Loucy (cell line): Measurements from ENCODE around the gene GFPT2.

Experiments
- H2AFZ ChIP-seq: fragments of 200-600 bp; sonication (generic); 2 replicates; pipeline ENCODE4 v1.6.0; 2016; ENCODE audit warnings: antibody characterized with exemption, mild to moderate bottlenecking, low read length, moderate library complexity
- H3F3A ChIP-seq: fragments of 200-600 bp; 2 replicates; pipeline ENCODE4 v1.6.0; 2016; ENCODE audit warnings: antibody characterized with exemption, low read depth, mild to moderate bottlenecking
- H3K27me3 ChIP-seq: fragments of 200-600 bp; sonication (generic); 2 replicates; pipeline ENCODE4 v1.6.1; 2014; ENCODE audit warnings: low read length, mild to moderate bottlenecking; ENCODE audit not compliant: insufficient read depth, poor library complexity, severe bottlenecking
- H3K36me3 ChIP-seq: fragments of 200-600 bp; sonication (generic); 2 replicates; pipeline ENCODE4 v1.6.1; 2016; ENCODE audit warnings: low read length; ENCODE audit not compliant: insufficient read depth
- H3K4me1 ChIP-seq: fragments of 200-600 bp; sonication (generic); 2 replicates; pipeline ENCODE4 v1.5.1; 2014; ENCODE audit warnings: low read length, mild to moderate bottlenecking; ENCODE audit not compliant: insufficient read depth, poor library complexity, severe bottlenecking
- H3K4me2 ChIP-seq: fragments of 200-600 bp; sonication (generic); 2 replicates; pipeline ENCODE4 v1.6.0; 2014; ENCODE audit warnings: antibody characterized with exemption, low read length, low read depth, mild to moderate bottlenecking; ENCODE audit not compliant: poor library complexity, severe bottlenecking
- H3K4me3 ChIP-seq: fragments of 200-600 bp; sonication (generic); 2 replicates; pipeline ENCODE4 v1.5.1; 2014; ENCODE audit warnings: low read length, mild to moderate bottlenecking, mixed read lengths; ENCODE audit not compliant: poor library complexity, severe bottlenecking
- H3K79me2 ChIP-seq: fragments of 200-600 bp; sonication (generic); 2 replicates; pipeline ENCODE4 v1.6.1; 2014; ENCODE audit warnings: low read length; ENCODE audit not compliant: insufficient read depth
- H3K9ac ChIP-seq: fragments of 200-600 bp; sonication (generic); 2 replicates; pipeline ENCODE4 v1.6.0; 2014; ENCODE audit warnings: mild to moderate bottlenecking, low read depth, low read length, moderate library complexity; ENCODE audit not compliant: poor library complexity, severe bottlenecking
- H3K9me2 ChIP-seq: fragments of 200-600 bp; sonication (generic); replicated peaks from 2 replicates; pipeline ENCODE4 v1.6.1; 2016; ENCODE audit warnings: low read depth, low read length, mixed read lengths
- H3K9me3 ChIP-seq: fragments of 200-600 bp; sonication (generic); 2 replicates; pipeline ENCODE4 v1.6.1; 2014; ENCODE audit warnings: mild to moderate bottlenecking, antibody characterized with exemption, low read length, low read depth; ENCODE audit not compliant: insufficient read depth
- H4K20me1 ChIP-seq: fragments of 200-600 bp; sonication (generic); 2 replicates; pipeline ENCODE4 v1.6.0; 2014; ENCODE audit warnings: antibody characterized with exemption, low read length, mild to moderate bottlenecking; ENCODE audit not compliant: insufficient read depth, poor library complexity, severe bottlenecking
- EZH2phosphoT487 ChIP-seq: fragments of 200-600 bp; IDR thresholded peaks from 2 replicates; pipeline ENCODE4 v1.6.1; 2018; ENCODE audit warnings: antibody characterized with exemption, mild to moderate bottlenecking, moderate library complexity, borderline replicate concordance
- TF ChIP-seq, protein P1 (sequence below): fragments of 200-600 bp; sonication (generic); conservative IDR thresholded peaks from 2 replicates; pipeline ENCODE4 v1.5.1; 2014; ENCODE audit warnings: mild to moderate bottlenecking, antibody characterized with exemption, low read length

Gene GFPT2

DNA sequence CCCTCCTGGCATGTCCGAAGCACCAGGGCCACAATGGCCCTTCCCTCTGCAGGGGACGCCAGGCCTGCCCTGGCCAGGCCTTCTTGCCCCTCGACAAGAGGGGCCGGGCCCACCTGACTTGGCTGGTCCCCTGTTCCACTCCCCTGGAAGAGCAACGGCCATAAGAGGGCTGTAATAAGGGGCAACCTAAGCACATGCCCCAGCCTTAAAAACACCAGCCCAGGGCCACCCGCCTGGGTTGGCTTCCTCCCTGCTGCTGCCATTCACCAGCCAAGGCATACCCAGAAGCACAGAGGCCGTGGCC lies 8.5 kb downstream of the GFPT2 start:
- Histone ChIP-seq H3K4me1 (no peaks in the 10 kb centered on the region), H3K9ac (no peak overlapping the region)

DNA sequence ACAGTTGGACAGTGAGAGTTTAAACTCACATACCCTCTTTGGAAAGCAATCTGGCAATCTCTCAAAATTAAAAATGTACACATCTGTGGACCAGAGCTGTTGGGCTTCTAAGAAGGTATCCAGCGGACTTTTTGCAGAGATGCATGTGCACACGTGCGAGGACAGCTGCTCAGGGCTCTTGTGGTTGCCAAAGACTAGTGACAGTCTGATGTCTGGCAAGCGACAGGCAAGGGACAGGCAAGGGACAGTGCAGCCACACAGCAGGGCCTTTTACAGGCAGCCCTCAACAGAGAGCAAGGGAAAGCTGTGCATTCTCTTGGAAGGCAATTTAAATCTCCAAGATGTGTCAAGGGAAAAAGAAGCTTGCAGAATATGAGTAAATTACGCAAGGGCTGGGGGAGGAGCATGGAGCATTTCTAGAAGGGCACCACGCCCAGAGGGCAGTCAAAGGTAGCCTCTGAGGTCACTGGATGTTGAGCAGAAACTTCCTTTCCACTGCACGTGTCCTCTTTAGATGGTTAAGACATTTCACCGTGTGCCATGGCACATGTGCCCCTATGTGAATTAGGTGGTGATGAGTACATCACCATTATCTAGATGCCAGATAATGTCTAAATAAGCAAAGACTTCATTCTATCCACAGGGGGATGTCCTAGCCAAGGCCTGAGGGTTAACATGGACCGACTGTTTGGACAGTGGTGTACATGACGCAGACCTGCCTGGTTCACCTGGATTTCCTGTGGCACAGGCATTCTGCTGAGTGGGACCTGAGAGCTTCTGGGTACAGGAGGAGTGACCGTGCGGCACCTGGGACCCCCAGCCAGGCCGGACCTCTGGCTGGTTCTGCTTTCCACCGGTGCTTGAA lies 9.1 kb downstream of the GFPT2 start:
- Histone ChIP-seq H3K4me1 (no peaks in the 10 kb centered on the region), H3K9me3 (no peaks in the 10 kb centered on the region), H4K20me1 (no peaks in the 10 kb centered on the region), H3K9ac (no peak overlapping the region), H3K36me3 (no peaks in the 10 kb centered on the region), H3K27me3 (no peaks in the 10 kb centered on the region), H3K4me3 (no peak overlapping the region), H3K79me2 (no peaks in the 10 kb centered on the region), H3K4me2 (no peak overlapping the region), H3K9me2 (no peaks in the 10 kb centered on the region), H2AFZ (no peak overlapping the region), H3F3A (no peaks in the 10 kb centered on the region)
- TF ChIP-seq, protein P1, sequence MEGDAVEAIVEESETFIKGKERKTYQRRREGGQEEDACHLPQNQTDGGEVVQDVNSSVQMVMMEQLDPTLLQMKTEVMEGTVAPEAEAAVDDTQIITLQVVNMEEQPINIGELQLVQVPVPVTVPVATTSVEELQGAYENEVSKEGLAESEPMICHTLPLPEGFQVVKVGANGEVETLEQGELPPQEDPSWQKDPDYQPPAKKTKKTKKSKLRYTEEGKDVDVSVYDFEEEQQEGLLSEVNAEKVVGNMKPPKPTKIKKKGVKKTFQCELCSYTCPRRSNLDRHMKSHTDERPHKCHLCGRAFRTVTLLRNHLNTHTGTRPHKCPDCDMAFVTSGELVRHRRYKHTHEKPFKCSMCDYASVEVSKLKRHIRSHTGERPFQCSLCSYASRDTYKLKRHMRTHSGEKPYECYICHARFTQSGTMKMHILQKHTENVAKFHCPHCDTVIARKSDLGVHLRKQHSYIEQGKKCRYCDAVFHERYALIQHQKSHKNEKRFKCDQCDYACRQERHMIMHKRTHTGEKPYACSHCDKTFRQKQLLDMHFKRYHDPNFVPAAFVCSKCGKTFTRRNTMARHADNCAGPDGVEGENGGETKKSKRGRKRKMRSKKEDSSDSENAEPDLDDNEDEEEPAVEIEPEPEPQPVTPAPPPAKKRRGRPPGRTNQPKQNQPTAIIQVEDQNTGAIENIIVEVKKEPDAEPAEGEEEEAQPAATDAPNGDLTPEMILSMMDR = no peak
- no peak for TF ChIP-seq EZH2phosphoT487

More for the DNA sequence above, 8.5 kb downstream of the GFPT2 start:
- Histone ChIP-seq H3K79me2 (no peaks in the 10 kb centered on the region), H2AFZ (no peak overlapping the region), H3F3A (no peaks in the 10 kb centered on the region), H3K9me3 (no peaks in the 10 kb centered on the region), H3K9me2 (no peaks in the 10 kb centered on the region), H3K27me3 (no peaks in the 10 kb centered on the region), H4K20me1 (no peaks in the 10 kb centered on the region), H3K4me3 (no peak overlapping the region), H3K4me2 (no peak overlapping the region), H3K36me3 (no peaks in the 10 kb centered on the region)
- no peak for TF ChIP-seq EZH2phosphoT487
- TF ChIP-seq, protein P1 = no peak

DNA sequence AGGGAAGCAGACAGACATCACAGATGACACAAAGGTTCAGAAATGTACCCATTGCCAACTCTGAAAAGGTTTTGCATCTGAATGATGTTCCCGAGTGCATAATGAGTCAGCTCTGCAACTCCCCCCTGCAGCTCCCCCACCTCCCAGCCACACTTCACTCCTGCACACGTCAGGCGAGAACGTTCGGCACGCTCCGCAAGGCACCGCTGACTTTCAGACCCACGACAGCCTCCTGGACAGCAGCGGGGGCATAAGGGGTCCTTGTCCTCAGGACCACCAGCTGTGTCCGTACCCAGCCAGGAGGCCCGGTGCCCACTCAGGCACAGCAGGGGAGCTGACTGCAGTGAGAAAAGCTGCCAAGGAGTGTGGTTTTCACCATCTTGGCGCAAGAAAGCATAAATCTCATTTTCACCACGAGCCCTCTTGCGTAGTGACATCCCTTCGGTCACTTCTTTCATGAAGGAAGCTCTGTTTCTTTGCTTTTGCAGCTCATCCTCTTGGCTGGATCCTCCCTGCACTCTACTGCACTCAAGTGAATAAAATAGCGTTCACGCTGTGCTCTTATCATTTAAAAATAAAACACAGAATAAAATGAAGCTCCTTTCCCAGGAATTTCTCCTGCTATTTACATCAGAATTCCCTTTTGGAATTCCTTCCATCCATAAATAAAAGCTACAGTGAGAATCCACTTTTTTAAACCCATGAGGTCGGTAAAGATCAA lies 9.9 kb downstream of the GFPT2 start:
- Histone ChIP-seq H3K9ac (no peak overlapping the region), H2AFZ (no peak overlapping the region), H3K9me3 (no peaks in the 10 kb centered on the region), H3K9me2 (no peaks in the 10 kb centered on the region), H4K20me1 (no peaks in the 10 kb centered on the region), H3K4me3 (no peak overlapping the region), H3F3A (no peaks in the 10 kb centered on the region), H3K27me3 (no peaks in the 10 kb centered on the region), H3K4me2 (no peak overlapping the region), H3K4me1 (no peaks in the 10 kb centered on the region), H3K79me2 (no peaks in the 10 kb centered on the region), H3K36me3 (no peaks in the 10 kb centered on the region)
- TF ChIP-seq, protein P1 = no peak
- no peak for TF ChIP-seq EZH2phosphoT487
